Measurements from ENCODE around the gene HOXA1. TPM values are rescaled to one million over a fixed set of nuclear protein-coding genes. Genes with fewer than 3 reads are reported as not detected.

HOXA1 gene
- total RNA-seq, 1 experiment from 2014 or later: 8.8 TPM

GRCh38 chr7:27137640-27138315 is 42.0 kb upstream of the HOXA1 start:
- intact Hi-C loops (cut with micrococcal nuclease; ENCODE audit: unreplicated experiment): no loop called here
- no TSS peak for BruUV-seq (replicated peaks)
- H3K4me1 ChIP-seq (ENCODE audit: control insufficient read depth, insufficient read depth, low read length): peaks cover 63% of the 10 kb centered on the region
- no peak for ATAC-seq
- H3K27me3 ChIP-seq (ENCODE audit: control insufficient read depth, insufficient read depth, low read length): no peaks in the 10 kb centered on the region
- TF ChIP-seq CTCF (IDR thresholded peaks at IDR 0.05) (no peak), TCF7L2 (IDR thresholded peaks at IDR 0.05; ENCODE audit: low read depth, low read length) (no peak), SIN3A (IDR thresholded peaks at IDR 0.05; ENCODE audit: borderline replicate concordance, insufficient read depth, low read depth, low read length) (no peak), REST (IDR thresholded peaks at IDR 0.05; ENCODE audit: insufficient read depth in 1 of 2, low read depth in 2 of 2, low read length in 1 of 2) (no peak), POLR2AphosphoS5 (IDR thresholded peaks at IDR 0.05; ENCODE audit: low read depth, low read length) (no peak)
- no peak for DNase-seq (ENCODE audit: low read depth, low spot score)
- ChIA-PET POLR2A (no interaction called here), CTCF (no interaction called here)
- no peaks in the 10 kb centered on the region for H3K9me3 ChIP-seq (ENCODE audit: control insufficient read depth, insufficient read depth, low read depth, low read length)
- H3K27ac ChIP-seq (ENCODE audit: low read length): peak overlapping the region; percentile 98
- in situ Hi-C loops (cut with HindIII; ENCODE audit: low pct_unique_long_range_greater_than_20kb, low sequenced_read_pairs): no loop called here
- H3K36me3 ChIP-seq (ENCODE audit: control insufficient read depth, insufficient read depth, low read length): no peaks in the 10 kb centered on the region
- H3K4me3 ChIP-seq (ENCODE audit: low read depth in 2 of 2, low read length in 2 of 2): no peak overlapping the region

GRCh38 chr7:27134392-27134791 is 38.6 kb upstream of the HOXA1 start:
- in situ Hi-C loops (cut with HindIII; ENCODE audit: low pct_unique_long_range_greater_than_20kb, low sequenced_read_pairs): no loop called here
- CTCF ChIA-PET: interaction anchor here (0.7 to 1.7 kb wide), 2 partner anchors 14 to 15 kb away, joined by 3 to 5 read pairs; no protein-coding TSS in a partner anchor
- H3K4me3 ChIP-seq (ENCODE audit: low read depth in 2 of 2, low read length in 2 of 2): no peak overlapping the region
- peak overlapping the region; percentile 98 for H3K27ac ChIP-seq (ENCODE audit: low read length)
- peak; percentile 43; the same call in 1 of the 2 replicates for TF ChIP-seq TCF7L2 (IDR thresholded peaks at IDR 0.05; ENCODE audit: low read depth, low read length)
- no peak for TF ChIP-seq CTCF (IDR thresholded peaks at IDR 0.05)
- H3K36me3 ChIP-seq (ENCODE audit: control insufficient read depth, insufficient read depth, low read length): no peaks in the 10 kb centered on the region
- no peaks in the 10 kb centered on the region for H3K27me3 ChIP-seq (ENCODE audit: control insufficient read depth, insufficient read depth, low read length)
- POLR2A ChIA-PET: interaction anchor here (0.7 kb wide), 1 partner anchor 14 kb away, joined by 3 read pairs; no protein-coding TSS in a partner anchor
- intact Hi-C loops (cut with micrococcal nuclease; ENCODE audit: unreplicated experiment): no loop called here
- no TSS peak for BruUV-seq (replicated peaks)
- H3K4me1 ChIP-seq (ENCODE audit: control insufficient read depth, insufficient read depth, low read length): peaks cover 71% of the 10 kb centered on the region
- no peaks in the 10 kb centered on the region for H3K9me3 ChIP-seq (ENCODE audit: control insufficient read depth, insufficient read depth, low read depth, low read length)
- DNase-seq (ENCODE audit: low read depth, low spot score): no peak
- ATAC-seq: no peak
